ENCODE data around the gene KDM5A. TPM values are rescaled to one million over a fixed set of nuclear protein-coding genes. Genes with fewer than 3 reads are reported as not detected.
"Not testable (repeated sequence)": the region's sequence is repeated elsewhere in the genome, so short reads cannot be mapped to it uniquely, and the experiment has no call there.

KDM5A gene
- 76.7 and 156 TPM in 2 replicates for total RNA-seq (ENCODE audit: low replicate concordance)
- long read RNA-seq, partial matches to known transcripts = 267 of 313 reads
- long read RNA-seq, other reads (novel, unspliced or antisense) = 44 of 313 reads

DNA sequence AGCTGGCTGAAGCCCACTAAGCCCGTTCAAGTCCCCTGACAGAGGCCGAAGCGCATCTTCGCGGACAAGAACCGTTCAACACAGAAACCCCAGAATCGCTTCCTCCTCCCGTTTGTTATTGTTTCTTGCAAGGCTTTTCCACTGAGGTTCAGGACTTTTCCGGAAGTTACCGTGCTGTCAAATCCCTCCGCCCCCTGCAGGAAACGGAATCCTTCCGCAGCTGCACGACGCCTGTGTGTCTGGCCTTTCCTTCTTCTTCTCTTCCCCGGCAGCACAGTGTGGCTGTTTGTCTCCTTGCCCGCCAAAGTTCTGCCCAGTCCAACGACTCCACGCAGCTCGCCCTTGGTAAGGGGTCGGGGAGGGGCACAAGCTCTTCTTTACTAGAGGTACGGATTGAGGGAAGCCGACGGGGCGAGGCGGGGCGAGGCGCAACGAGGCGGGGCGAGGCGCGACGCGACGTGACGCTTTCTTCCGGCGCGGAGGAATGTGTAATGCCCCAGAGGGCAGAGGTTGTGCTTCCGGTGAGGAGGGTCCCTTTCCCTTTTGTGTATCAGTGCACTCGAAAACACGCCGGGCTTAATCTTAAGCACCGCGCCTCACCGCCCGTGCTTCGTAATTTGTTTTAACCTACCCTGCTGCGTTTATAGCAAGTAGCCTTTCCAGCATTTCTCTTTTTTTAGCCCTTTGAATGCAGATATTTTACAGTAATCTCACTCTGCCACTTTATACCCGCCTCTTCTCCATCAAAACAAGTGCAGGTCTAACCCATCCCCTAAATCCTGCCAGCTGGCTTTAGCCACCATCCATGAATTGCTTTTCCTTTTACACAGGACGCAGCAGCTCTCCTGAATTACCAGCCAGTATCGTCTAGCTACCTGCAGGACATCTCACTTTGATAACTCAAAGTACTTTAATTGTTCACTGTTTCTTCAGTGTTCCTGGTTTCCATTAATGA, at the start of gene KDM5A:
Gene KDM5A (minus strand): TSS at position 179 of the 955 bp plus-strand sequence. CDS start 229 bp downstream, outside the sequence.
- Mint-ChIP-seq H3K9me3 (no peaks in the 10 kb centered on the region), H3K27me3 (peaks cover 5% of the 10 kb centered on the region), H3K27ac (peak within 1 kb of the TSS; percentile 100), H3K4me1 (ENCODE audit: unreplicated experiment) (no peaks in the 10 kb centered on the region), H3K36me3 (peaks cover 18% of the 10 kb centered on the region), H3K4me3 (peak within 1 kb of the TSS; percentile 97)
- TF ChIP-seq, protein P1, sequence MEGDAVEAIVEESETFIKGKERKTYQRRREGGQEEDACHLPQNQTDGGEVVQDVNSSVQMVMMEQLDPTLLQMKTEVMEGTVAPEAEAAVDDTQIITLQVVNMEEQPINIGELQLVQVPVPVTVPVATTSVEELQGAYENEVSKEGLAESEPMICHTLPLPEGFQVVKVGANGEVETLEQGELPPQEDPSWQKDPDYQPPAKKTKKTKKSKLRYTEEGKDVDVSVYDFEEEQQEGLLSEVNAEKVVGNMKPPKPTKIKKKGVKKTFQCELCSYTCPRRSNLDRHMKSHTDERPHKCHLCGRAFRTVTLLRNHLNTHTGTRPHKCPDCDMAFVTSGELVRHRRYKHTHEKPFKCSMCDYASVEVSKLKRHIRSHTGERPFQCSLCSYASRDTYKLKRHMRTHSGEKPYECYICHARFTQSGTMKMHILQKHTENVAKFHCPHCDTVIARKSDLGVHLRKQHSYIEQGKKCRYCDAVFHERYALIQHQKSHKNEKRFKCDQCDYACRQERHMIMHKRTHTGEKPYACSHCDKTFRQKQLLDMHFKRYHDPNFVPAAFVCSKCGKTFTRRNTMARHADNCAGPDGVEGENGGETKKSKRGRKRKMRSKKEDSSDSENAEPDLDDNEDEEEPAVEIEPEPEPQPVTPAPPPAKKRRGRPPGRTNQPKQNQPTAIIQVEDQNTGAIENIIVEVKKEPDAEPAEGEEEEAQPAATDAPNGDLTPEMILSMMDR (conservative IDR thresholded peaks at IDR 0.05) = no peak
- DNase-seq (ENCODE audit: extremely low spot score, unreplicated experiment) = peak; percentile 93

DNA sequence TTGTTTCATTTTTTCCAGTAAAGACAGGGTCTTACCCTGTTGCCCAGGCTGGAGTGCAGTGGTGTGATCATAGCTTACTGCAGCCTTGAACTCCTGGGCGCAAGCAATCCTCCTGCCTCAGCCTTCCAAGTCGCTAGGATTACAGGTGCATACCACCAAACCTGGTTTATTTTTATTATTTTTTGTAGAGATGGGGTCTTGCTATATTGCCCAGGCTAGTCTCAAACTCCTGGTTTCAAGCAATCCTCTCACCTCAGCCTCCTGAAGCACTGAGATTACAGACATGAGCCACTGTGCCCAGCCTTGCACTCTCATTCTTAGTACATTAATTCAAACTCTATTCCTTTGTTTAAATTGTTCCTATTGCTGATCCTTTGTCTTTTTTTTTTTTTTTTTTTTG, 46.6 kb upstream of the KDM5A start:
- not testable (repeated sequence) for H3K4me1 Mint-ChIP-seq (ENCODE audit: unreplicated experiment); H3K9me3 Mint-ChIP-seq; H3K4me3 Mint-ChIP-seq; H3K27me3 Mint-ChIP-seq; DNase-seq (ENCODE audit: extremely low spot score, unreplicated experiment); H3K27ac Mint-ChIP-seq
- H3K36me3 Mint-ChIP-seq = peaks cover 46% of the 10 kb centered on the region

GRCh38 chr12:422526-422925, 33.4 kb upstream of the KDM5A start:
- Mint-ChIP-seq H3K4me3 (no peak overlapping the region), H3K27me3 (no peaks in the 10 kb centered on the region), H3K4me1 (ENCODE audit: unreplicated experiment) (no peaks in the 10 kb centered on the region), H3K27ac (no peak overlapping the region), H3K36me3 (peaks cover 28% of the 10 kb centered on the region), H3K9me3 (no peaks in the 10 kb centered on the region)
- no peak for DNase-seq (ENCODE audit: extremely low spot score, unreplicated experiment)
- TF ChIP-seq, protein P1 (conservative IDR thresholded peaks at IDR 0.05) = no peak

DNA sequence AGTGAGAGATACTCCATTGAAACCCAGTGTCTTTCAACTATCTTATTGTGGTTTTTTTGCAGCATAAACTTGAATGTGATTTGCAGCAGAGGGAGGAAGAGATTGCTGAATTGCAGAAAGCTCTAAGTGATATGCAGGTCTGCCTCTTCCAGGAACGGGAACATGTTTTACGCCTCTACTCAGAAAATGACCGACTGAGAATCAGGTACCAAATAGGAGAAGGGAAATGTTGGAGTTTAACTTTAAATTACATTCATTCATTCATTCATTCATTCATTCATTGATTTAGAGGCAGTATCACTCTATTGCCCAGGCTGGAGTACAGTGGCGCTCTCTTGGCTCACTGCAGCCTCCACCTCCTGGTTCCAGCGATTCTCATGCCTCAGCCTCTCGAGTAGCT, 29.3 kb upstream of the KDM5A start:
- TF ChIP-seq, protein P1 (conservative IDR thresholded peaks at IDR 0.05) = no peak
- H3K9me3 Mint-ChIP-seq = no peaks in the 10 kb centered on the region
- no peaks in the 10 kb centered on the region for H3K4me1 Mint-ChIP-seq (ENCODE audit: unreplicated experiment)
- peaks cover 32% of the 10 kb centered on the region for H3K36me3 Mint-ChIP-seq
- H3K27me3 Mint-ChIP-seq = no peaks in the 10 kb centered on the region
- no peak for DNase-seq (ENCODE audit: extremely low spot score, unreplicated experiment)
- H3K27ac Mint-ChIP-seq = no peak overlapping the region
- H3K4me3 Mint-ChIP-seq = no peak overlapping the region

- peaks cover 35% of the 10 kb centered on the region for H3K36me3 Mint-ChIP-seq
- H3K27me3 Mint-ChIP-seq = no peaks in the 10 kb centered on the region
- no peak overlapping the region for H3K4me3 Mint-ChIP-seq
- H3K9me3 Mint-ChIP-seq = no peaks in the 10 kb centered on the region
- no peak for DNase-seq (ENCODE audit: extremely low spot score, unreplicated experiment)
- TF ChIP-seq, protein P1 (conservative IDR thresholded peaks at IDR 0.05) = no peak
- H3K4me1 Mint-ChIP-seq (ENCODE audit: unreplicated experiment) = no peaks in the 10 kb centered on the region
- no peak overlapping the region for H3K27ac Mint-ChIP-seq
Observed at GRCh38 chr12:414859-415258, 25.7 kb upstream of the KDM5A start.

- no peak overlapping the region for H3K4me3 Mint-ChIP-seq
- TF ChIP-seq, protein P1 (conservative IDR thresholded peaks at IDR 0.05) = no peak
- no peak overlapping the region for H3K27ac Mint-ChIP-seq
- no peak for DNase-seq (ENCODE audit: extremely low spot score, unreplicated experiment)
- no peaks in the 10 kb centered on the region for H3K9me3 Mint-ChIP-seq
- H3K4me1 Mint-ChIP-seq (ENCODE audit: unreplicated experiment) = no peaks in the 10 kb centered on the region
- H3K36me3 Mint-ChIP-seq = peaks cover 11% of the 10 kb centered on the region
- H3K27me3 Mint-ChIP-seq = no peaks in the 10 kb centered on the region
Observed at GRCh38 chr12:402029-402389, 12.9 kb upstream of the KDM5A start.
